Stimulated activated CD8-positive, alpha-beta memory T cell treated with anti-CD3 and anti-CD28 coated beads, Interleukin-4, amount 100 ng/mL, for 48 hours (primary cell): ENCODE measurements around the gene ADGRB3.
"Not testable (repeated sequence)": the region's sequence is repeated elsewhere in the genome, so short reads cannot be mapped to it uniquely, and the experiment has no call there.

Source experiments
- DNase-seq: peaks from one replicate; pipeline ENCODE4 v3.0.0-alpha.2; 2020

ADGRB3 gene

GRCh38 chr6:68852791-68853190, 217.7 kb downstream of the ADGRB3 start:
- DNase-seq: no peak

GRCh38 chr6:68859233-68859632, 224.2 kb downstream of the ADGRB3 start:
- no peak for DNase-seq

- DNase-seq: no peak
These were observed 233.6 kb downstream of the ADGRB3 start for GRCh38 chr6:68868646-68869045.

- no peak for DNase-seq
These were observed 238.2 kb downstream of the ADGRB3 start for GRCh38 chr6:68873236-68873635.

GRCh38 chr6:68874747-68875146, 239.7 kb downstream of the ADGRB3 start:
- DNase-seq: no peak

GRCh38 chr6:68875403-68875802, 240.3 kb downstream of the ADGRB3 start:
- no peak for DNase-seq

- no peak for DNase-seq
These were observed 241.9 kb downstream of the ADGRB3 start for GRCh38 chr6:68876792-68877493.

GRCh38 chr6:68880050-68880813, 245.2 kb downstream of the ADGRB3 start:
- DNase-seq: no peak

GRCh38 chr6:68883325-68883724, 248.2 kb downstream of the ADGRB3 start:
- not testable (repeated sequence) for DNase-seq

GRCh38 chr6:68891419-68891818, 256.3 kb downstream of the ADGRB3 start:
- no peak for DNase-seq

- DNase-seq: no peak
These were observed 257.4 kb downstream of the ADGRB3 start for GRCh38 chr6:68892452-68892851.

GRCh38 chr6:68895929-68896328, 260.8 kb downstream of the ADGRB3 start:
- DNase-seq: no peak

- DNase-seq: no peak
These were observed 266.0 kb downstream of the ADGRB3 start for GRCh38 chr6:68901044-68901443.

GRCh38 chr6:68911334-68911733, 276.3 kb downstream of the ADGRB3 start:
- DNase-seq: no peak

GRCh38 chr6:68911811-68912210, 276.7 kb downstream of the ADGRB3 start:
- no peak for DNase-seq

GRCh38 chr6:68912805-68913204, 277.7 kb downstream of the ADGRB3 start:
- not testable (repeated sequence) for DNase-seq

- no peak for DNase-seq
These were observed 280.5 kb downstream of the ADGRB3 start for GRCh38 chr6:68915586-68915985.

GRCh38 chr6:68919537-68919936, 284.5 kb downstream of the ADGRB3 start:
- no peak for DNase-seq

GRCh38 chr6:68941345-68941744, 306.3 kb downstream of the ADGRB3 start:
- DNase-seq: no peak

- DNase-seq: no peak
These were observed 312.6 kb downstream of the ADGRB3 start for GRCh38 chr6:68947721-68948120.

GRCh38 chr6:68951270-68951669, 316.2 kb downstream of the ADGRB3 start:
- no peak for DNase-seq

- DNase-seq: no peak
These were observed 323.2 kb downstream of the ADGRB3 start for GRCh38 chr6:68958327-68958726.

- DNase-seq: peak; percentile 67
These were observed 332.6 kb downstream of the ADGRB3 start for GRCh38 chr6:68967549-68968300.

GRCh38 chr6:68968301-68968649, 333.2 kb downstream of the ADGRB3 start:
- DNase-seq: no peak
